Tibial nerve (tissue), 4 donors: ENCODE data around the gene ECHS1. TPM values are rescaled to one million over a fixed set of nuclear protein-coding genes. Genes with fewer than 3 reads are reported as not detected.

ENCODE experiments used
- DNase-seq, 2 donors: peaks; one replicate each; pipeline ENCODE4 v3.0.0-alpha.2; 2019; ENCODE audit warnings: low spot score in 2 of 2
- H3K27ac ChIP-seq, 4 donors: fragments of 200-600 bp; sonication (generic) in 3 of 4; one replicate each; pipeline ENCODE4 v1.5.1; 2017 to 2019; ENCODE audit warnings: mild to moderate bottlenecking in 1 of 4
- H3K27me3 ChIP-seq, 2 donors: fragments of 200-600 bp; sonication (generic) in 1 of 2; one replicate each; pipeline versions ENCODE4 v1.5.1 to v1.6.0; 2017 to 2019
- H3K36me3 ChIP-seq, 3 donors: fragments of 200-600 bp; sonication (generic); one replicate each; pipeline ENCODE4 v1.5.1; 2018 to 2019
- H3K4me1 ChIP-seq, 4 donors: fragments of 200-600 bp; sonication (generic) in 3 of 4; one replicate each; pipeline ENCODE4 v1.5.1; 2017 to 2019
- H3K4me3 ChIP-seq, 4 donors: fragments of 200-600 bp; sonication (generic) in 3 of 4; one replicate each; pipeline ENCODE4 v1.5.1; 2017 to 2019; ENCODE audit warnings: mild to moderate bottlenecking in 1 of 4, moderate library complexity in 1 of 4
- H3K9me3 ChIP-seq, 4 donors: fragments of 200-600 bp; sonication (generic) in 3 of 4; one replicate each; pipeline ENCODE4 v1.5.1; 2017 to 2019
- EP300 ChIP-seq, 2 donors: sonication (generic); formaldehyde crosslinking; IDR thresholded peaks; one replicate each; pipeline ENCODE4 v1.6.1; 2017; ENCODE audit warnings: antibody characterized with exemption in 2 of 2, mild to moderate bottlenecking in 1 of 2
- POLR2A ChIP-seq, 2 donors: fragments of 450-650 bp; IDR thresholded peaks; one replicate each; pipeline ENCODE4 v1.6.1; 2017; ENCODE audit warnings: antibody characterized with exemption in 2 of 2, mild to moderate bottlenecking in 2 of 2, moderate library complexity in 2 of 2
- WGBS, 2 donors: methylation state at CpG; one replicate each; pipeline ENCODE4 v1.1.5; 2018; 5-methylcytosine and 5-hydroxymethylcytosine counted together
- total RNA-seq, 4 donors: library from RNA; depleted of rRNA; stranded (reverse); fragments of >200 nt; gene quantifications; one replicate each; pipeline ENCODE4 v1.1.0, GENCODE V29; 2016
- TF ChIP-seq, protein P1 (sequence below), 5 experiments: fragments of 200-600 bp in 3 of 5; fragments of 450-650 bp in 2 of 5; sonication (generic) in 3 of 5; IDR thresholded peaks; one replicate each; pipeline ENCODE4 v1.5.1; 2016 to 2019; ENCODE audit warnings: antibody characterized with exemption in 5 of 5, mild to moderate bottlenecking in 3 of 5, moderate library complexity in 2 of 5

ECHS1 gene
- total RNA-seq, 4 donors from 2014 or later, result 70.5 to 104 (median 76.4) TPM

GRCh38 chr10:133318494-133319127 lies 54.5 kb downstream of the ECHS1 start:
- Histone ChIP-seq H3K4me3 (peak overlapping the region in 2 of 4 donors; percentile 16 to 29), H3K4me1 (peaks cover 0 to 13% (median 0%) of the 10 kb centered on the region in 4 donors), H3K36me3 (no peaks in the 10 kb centered on the region), H3K9me3 (no peaks in the 10 kb centered on the region), H3K27ac (no peak overlapping the region), H3K27me3 (peaks cover 0 to 30% of the 10 kb centered on the region in 2 donors)
- DNase-seq, result no peak
- no peak for TF ChIP-seq EP300 (IDR thresholded peaks at IDR 0.05)
- TF ChIP-seq, protein P1, sequence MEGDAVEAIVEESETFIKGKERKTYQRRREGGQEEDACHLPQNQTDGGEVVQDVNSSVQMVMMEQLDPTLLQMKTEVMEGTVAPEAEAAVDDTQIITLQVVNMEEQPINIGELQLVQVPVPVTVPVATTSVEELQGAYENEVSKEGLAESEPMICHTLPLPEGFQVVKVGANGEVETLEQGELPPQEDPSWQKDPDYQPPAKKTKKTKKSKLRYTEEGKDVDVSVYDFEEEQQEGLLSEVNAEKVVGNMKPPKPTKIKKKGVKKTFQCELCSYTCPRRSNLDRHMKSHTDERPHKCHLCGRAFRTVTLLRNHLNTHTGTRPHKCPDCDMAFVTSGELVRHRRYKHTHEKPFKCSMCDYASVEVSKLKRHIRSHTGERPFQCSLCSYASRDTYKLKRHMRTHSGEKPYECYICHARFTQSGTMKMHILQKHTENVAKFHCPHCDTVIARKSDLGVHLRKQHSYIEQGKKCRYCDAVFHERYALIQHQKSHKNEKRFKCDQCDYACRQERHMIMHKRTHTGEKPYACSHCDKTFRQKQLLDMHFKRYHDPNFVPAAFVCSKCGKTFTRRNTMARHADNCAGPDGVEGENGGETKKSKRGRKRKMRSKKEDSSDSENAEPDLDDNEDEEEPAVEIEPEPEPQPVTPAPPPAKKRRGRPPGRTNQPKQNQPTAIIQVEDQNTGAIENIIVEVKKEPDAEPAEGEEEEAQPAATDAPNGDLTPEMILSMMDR (IDR thresholded peaks at IDR 0.05), result peak; percentile 48 to 69 (median 62)
- WGBS, 2 donors, result 11 to 18% methylated on average over 20 to 34 of the region's 51 CpGs

DNA sequence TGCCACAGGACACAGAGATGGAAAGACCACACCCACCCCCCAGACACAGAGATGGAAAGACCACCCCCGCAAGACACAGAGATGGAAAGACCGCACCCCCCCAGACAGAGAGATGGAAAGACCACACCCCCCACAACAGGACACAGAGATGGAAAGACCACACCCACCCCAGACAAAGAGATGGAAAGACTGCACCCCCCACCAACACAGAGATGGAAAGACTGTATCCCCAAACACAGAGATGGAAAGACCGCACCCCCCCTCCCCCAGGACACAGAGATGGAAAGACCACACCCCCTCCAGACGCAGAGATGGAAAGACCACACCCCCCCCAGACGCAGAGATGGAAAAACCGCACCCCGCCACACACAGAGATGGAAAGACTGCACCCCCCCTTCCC lies 56.4 kb downstream of the ECHS1 start:
- TF ChIP-seq EP300 (IDR thresholded peaks at IDR 0.05) (no peak), POLR2A (IDR thresholded peaks at IDR 0.05) (no peak)
- TF ChIP-seq, protein P1 (IDR thresholded peaks at IDR 0.05), result no peak
- no peak for DNase-seq
- 84 to 86% methylated on average over 7 of the region's 7 CpGs for WGBS, 2 donors

GRCh38 chr10:133316266-133316665 lies 56.9 kb downstream of the ECHS1 start:
- peaks cover 0 to 13% (median 0%) of the 10 kb centered on the region in 4 donors for H3K4me1 ChIP-seq
- no peak overlapping the region for H3K27ac ChIP-seq
- WGBS, 2 donors, result 87 to 93% methylated on average over 6 to 8 of the region's 9 CpGs
- H3K9me3 ChIP-seq, result no peaks in the 10 kb centered on the region
- H3K36me3 ChIP-seq, result peaks cover 0 to 20% (median 10%) of the 10 kb centered on the region in 3 donors
- H3K27me3 ChIP-seq, result peaks cover 0 to 29% of the 10 kb centered on the region in 2 donors
- TF ChIP-seq POLR2A (IDR thresholded peaks at IDR 0.05), result no peak
- TF ChIP-seq, protein P1 (IDR thresholded peaks at IDR 0.05), result no peak
- no peak for TF ChIP-seq EP300 (IDR thresholded peaks at IDR 0.05)
- H3K4me3 ChIP-seq, result no peak overlapping the region
- DNase-seq, result no peak

More for the DNA sequence above, 56.4 kb downstream of the ECHS1 start:
- H3K4me3 ChIP-seq, result no peak overlapping the region
- H3K4me1 ChIP-seq, result peaks cover 0 to 13% (median 0%) of the 10 kb centered on the region in 4 donors
- H3K36me3 ChIP-seq, result peaks cover 0 to 16% (median 9%) of the 10 kb centered on the region in 3 donors
- peaks cover 0 to 30% of the 10 kb centered on the region in 2 donors for H3K27me3 ChIP-seq
- no peaks in the 10 kb centered on the region for H3K9me3 ChIP-seq
- no peak overlapping the region for H3K27ac ChIP-seq

DNA sequence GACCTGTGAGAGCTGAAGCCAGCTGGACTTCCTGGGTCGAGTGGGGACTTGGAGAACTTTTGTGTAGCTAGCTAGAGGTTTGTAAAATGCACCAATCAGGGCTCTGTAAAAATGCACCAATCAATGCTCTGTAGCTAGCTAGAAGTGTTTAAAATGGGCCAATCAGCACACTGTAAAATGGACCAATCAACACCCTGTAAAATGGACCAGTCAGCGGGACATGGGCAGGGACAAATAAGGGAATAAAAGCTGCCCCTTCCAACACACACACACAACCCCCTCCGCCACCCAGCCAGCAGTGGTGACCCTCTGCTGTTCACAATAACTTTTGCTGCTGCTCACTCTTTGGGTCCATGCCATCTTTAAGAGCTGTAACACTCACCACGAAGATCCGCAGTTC lies 57.3 kb downstream of the ECHS1 start:
- H3K27ac ChIP-seq, result no peak overlapping the region
- peaks cover 0 to 13% (median 0%) of the 10 kb centered on the region in 4 donors for H3K4me1 ChIP-seq
- no peak overlapping the region for H3K4me3 ChIP-seq
- peaks cover 0 to 25% (median 10%) of the 10 kb centered on the region in 3 donors for H3K36me3 ChIP-seq
- H3K27me3 ChIP-seq, result peaks cover 0 to 25% of the 10 kb centered on the region in 2 donors
- no peaks in the 10 kb centered on the region for H3K9me3 ChIP-seq
- TF ChIP-seq, protein P1 (IDR thresholded peaks at IDR 0.05), result no peak
- TF ChIP-seq POLR2A (IDR thresholded peaks at IDR 0.05), result no peak
- TF ChIP-seq EP300 (IDR thresholded peaks at IDR 0.05), result no peak
- WGBS, 2 donors, result 88% methylated on average over 5 of the region's 5 CpGs
- no peak for DNase-seq

DNA sequence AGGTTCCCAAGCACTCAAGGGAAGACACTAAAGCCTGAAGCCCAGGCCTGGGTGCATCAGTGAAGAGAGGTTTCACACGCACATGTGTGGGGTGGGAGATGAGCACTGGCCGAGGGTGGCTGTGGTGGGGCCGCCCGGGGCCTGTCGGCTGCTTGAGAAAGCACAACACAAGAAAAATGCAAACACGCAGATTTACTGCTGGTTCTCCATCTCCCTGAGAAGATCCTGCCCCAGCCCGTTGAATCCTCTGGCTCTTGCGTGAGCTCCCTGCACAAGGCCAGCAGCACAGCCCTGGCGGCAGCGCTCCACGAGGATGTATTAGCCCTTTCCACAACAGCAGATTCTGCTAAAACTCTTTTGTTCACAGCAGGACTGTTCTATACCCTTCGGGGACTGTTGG lies 58.2 kb downstream of the ECHS1 start:
- TF ChIP-seq POLR2A (IDR thresholded peaks at IDR 0.05) (no peak), EP300 (IDR thresholded peaks at IDR 0.05) (no peak)
- TF ChIP-seq, protein P1 (IDR thresholded peaks at IDR 0.05), result no peak
- no peak for DNase-seq
- no peak overlapping the region for H3K4me3 ChIP-seq
- 82 to 88% methylated on average over 12 of the region's 12 CpGs for WGBS, 2 donors
- no peaks in the 10 kb centered on the region for H3K9me3 ChIP-seq
- H3K27ac ChIP-seq, result no peak overlapping the region
- peaks cover 0 to 16% of the 10 kb centered on the region in 2 donors for H3K27me3 ChIP-seq
- peaks cover 0 to 34% (median 10%) of the 10 kb centered on the region in 3 donors for H3K36me3 ChIP-seq
- H3K4me1 ChIP-seq, result peaks cover 0 to 13% (median 0%) of the 10 kb centered on the region in 4 donors
